Measurements from ENCODE around the gene FAR2.

GRCh38 chr12:29320295-29321085, 171.4 kb downstream of the FAR2 start:
- TF ChIP-seq JUND (IDR thresholded peaks at IDR 0.05) (peak; percentile 89), POLR2AphosphoS5 (IDR thresholded peaks at IDR 0.05; ENCODE audit: low read depth, low read length) (peak; percentile 23; the same call in 1 of the 2 replicates), REST (IDR thresholded peaks at IDR 0.05; ENCODE audit: low read depth, low read length) (no peak), SMC3 (IDR thresholded peaks at IDR 0.05; ENCODE audit: low read depth, low read length) (no peak), EP300 (IDR thresholded peaks at IDR 0.05; ENCODE audit: borderline replicate concordance in 1 of 2, low read depth in 1 of 2, low read length in 1 of 2) (peak in 1 of 2 experiments; percentile 84; a peak in 1 of 4 replicates), RCOR1 (IDR thresholded peaks at IDR 0.05; ENCODE audit: low read length) (no peak), YY1 (IDR thresholded peaks at IDR 0.05; ENCODE audit: low read depth) (0 out of 2 replicates have a peak, but pooled peaks have one; percentile 8), GATA2 (CRISPR knock-in tag; IDR thresholded peaks at IDR 0.05) (no peak), SIN3A (IDR thresholded peaks at IDR 0.05; ENCODE audit: borderline replicate concordance, low read depth, low read length) (no peak)
- TF ChIP-seq, protein P1, sequence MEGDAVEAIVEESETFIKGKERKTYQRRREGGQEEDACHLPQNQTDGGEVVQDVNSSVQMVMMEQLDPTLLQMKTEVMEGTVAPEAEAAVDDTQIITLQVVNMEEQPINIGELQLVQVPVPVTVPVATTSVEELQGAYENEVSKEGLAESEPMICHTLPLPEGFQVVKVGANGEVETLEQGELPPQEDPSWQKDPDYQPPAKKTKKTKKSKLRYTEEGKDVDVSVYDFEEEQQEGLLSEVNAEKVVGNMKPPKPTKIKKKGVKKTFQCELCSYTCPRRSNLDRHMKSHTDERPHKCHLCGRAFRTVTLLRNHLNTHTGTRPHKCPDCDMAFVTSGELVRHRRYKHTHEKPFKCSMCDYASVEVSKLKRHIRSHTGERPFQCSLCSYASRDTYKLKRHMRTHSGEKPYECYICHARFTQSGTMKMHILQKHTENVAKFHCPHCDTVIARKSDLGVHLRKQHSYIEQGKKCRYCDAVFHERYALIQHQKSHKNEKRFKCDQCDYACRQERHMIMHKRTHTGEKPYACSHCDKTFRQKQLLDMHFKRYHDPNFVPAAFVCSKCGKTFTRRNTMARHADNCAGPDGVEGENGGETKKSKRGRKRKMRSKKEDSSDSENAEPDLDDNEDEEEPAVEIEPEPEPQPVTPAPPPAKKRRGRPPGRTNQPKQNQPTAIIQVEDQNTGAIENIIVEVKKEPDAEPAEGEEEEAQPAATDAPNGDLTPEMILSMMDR (IDR thresholded peaks at IDR 0.05): no peak
